K562 treated with DMSO at 1 percent for 24 hours (cell line): Measurements from ENCODE around the gene BMPER. TPM values are rescaled to one million over a fixed set of nuclear protein-coding genes. Genes with fewer than 3 reads are reported as not detected.

Experiments
- total RNA-seq: library from RNA; unstranded; fragments of 300-600 nt; gene quantifications from 2 replicates; pipeline ENCODE4 v1.2.3, GENCODE V29; 2022; ENCODE audit warnings: low read depth; ENCODE audit not compliant: insufficient read depth

BMPER gene
- total RNA-seq, result 0.09 TPM in 1 of 2 replicates, not detected in the other

GRCh38 chr7:33905389-33906032 is at the start of gene BMPER:
BMPER (plus strand) TSS chr7:33905539; CDS start chr7:33905614, 75 bp downstream.

